Measurements from ENCODE around the gene CAMKV.

- TF ChIP-seq POLR2A (IDR thresholded peaks at IDR 0.05) (no peak), CTCF (IDR thresholded peaks at IDR 0.05) (no peak)
These were observed 14.3 kb upstream of the CAMKV start for GRCh38 chr3:49883998-49884397.
